A549 (cell line): ENCODE measurements around the gene ARHGEF4. TPM values are rescaled to one million over a fixed set of nuclear protein-coding genes. Genes with fewer than 3 reads are reported as not detected.

Experiments used
- ATAC-seq, 2 experiments: fragments of 200-7000 bp in 1 of 2; fragments of >200 bp in 1 of 2; cut with Nextera tagmentation in 1 of 2; cut with Tn5 transposase in 1 of 2; 3 replicates each; pipeline versions ENCODE4 v1.8.0 to v1.9.1; 2018 to 2020; ENCODE audit warnings: mild to moderate bottlenecking in 1 of 2, moderate library complexity in 1 of 2
- CTCF ChIA-PET: fragments of 300-600 bp; sonication (Branson Sonifier 250); formaldehyde crosslinking; extraction: SDS; loops from one replicate; lab custom pipeline; 2021; ENCODE audit warnings: antibody characterized with exemption, inconsistent platforms; lab: Yijun Ruan, JAX
- POLR2A ChIA-PET: fragments of 350-600 bp; formaldehyde crosslinking; extraction: SDS; loops from one replicate; lab custom pipeline; 2021; ENCODE audit warnings: antibody characterized with exemption, inconsistent platforms; lab: Yijun Ruan, JAX
- DNase-seq, 2 experiments: peaks; one replicate each; pipeline versions ENCODE4 v3.0.0 to v3.0.0-alpha.2; 2011 to 2016; ENCODE audit warnings: low read depth in 1 of 2, low spot score in 1 of 2
- FAIRE-seq: peaks from 2 replicates; lab custom pipeline; 2011; peaks lifted over from hg19 to GRCh38; lab: Jason Lieb, UNC
- H3K27ac ChIP-seq, 2 experiments: fragments of >200 bp; sonication (Bioruptor Twin); formaldehyde crosslinking; 3 replicates each; pipeline ENCODE4 v1.5.1; 2016 to 2017
- H3K4me1 ChIP-seq: fragments of >200 bp; sonication (Bioruptor Twin); formaldehyde crosslinking; 3 replicates; pipeline ENCODE4 v1.6.1; 2016
- H3K4me2 ChIP-seq: fragments of >200 bp; sonication (Bioruptor Twin); formaldehyde crosslinking; 3 replicates; pipeline ENCODE4 v1.6.1; 2016
- H3K4me3 ChIP-seq: fragments of >200 bp; sonication (Bioruptor Twin); formaldehyde crosslinking; 3 replicates; pipeline ENCODE4 v1.5.1; 2016
- H3K9me3 ChIP-seq: fragments of >200 bp; sonication (Bioruptor Twin); formaldehyde crosslinking; 3 replicates; pipeline ENCODE4 v1.6.1; 2016
- CBX8 ChIP-seq: fragments of 200-600 bp; sonication (generic); IDR thresholded peaks from 2 replicates; pipeline ENCODE4 v1.6.1; 2016
- CEBPB ChIP-seq, 2 experiments: fragments of >200 bp in 1 of 2; sonication (Bioruptor Twin) in 1 of 2; formaldehyde crosslinking in 1 of 2; IDR thresholded peaks; 2 replicates each; pipeline ENCODE4 v1.6.1; 2012 to 2016
- EHMT2 ChIP-seq: fragments of 200-600 bp; sonication (generic); IDR thresholded peaks from 2 replicates; pipeline ENCODE4 v1.6.1; 2016; ENCODE audit warnings: antibody characterized with exemption, low read depth, mild to moderate bottlenecking, moderate library complexity
- EP300 ChIP-seq, 2 experiments: fragments of >200 bp; sonication (Bioruptor Twin); formaldehyde crosslinking; IDR thresholded peaks; 2 replicates in 1 of 2; 3 replicates in 1 of 2; pipeline ENCODE4 v1.6.1; 2016 to 2017
- FOSL2 ChIP-seq, 2 experiments: fragments of 450-650 bp in 1 of 2; fragments of >200 bp in 1 of 2; sonication (Bioruptor Twin) in 1 of 2; formaldehyde crosslinking; IDR thresholded peaks; 2 replicates each; pipeline versions ENCODE4 v1.5.0 to v1.6.1; 2016 to 2020; ENCODE audit warnings: mild to moderate bottlenecking in 1 of 2, moderate library complexity in 1 of 2
- HEYL ChIP-seq: fragments of 250-450 bp; sonication (Bioruptor Pico); IDR thresholded peaks from 2 replicates; pipeline ENCODE4 v1.8.0; 2021; ENCODE audit warnings: mild to moderate bottlenecking, moderate library complexity
- JUN ChIP-seq, 2 experiments: fragments of >200 bp; sonication (Bioruptor Twin); formaldehyde crosslinking; IDR thresholded peaks; 2 replicates in 1 of 2; 3 replicates in 1 of 2; pipeline ENCODE4 v1.6.1; 2016 to 2017
- KDM5A ChIP-seq: fragments of 200-600 bp; sonication (generic); IDR thresholded peaks from 2 replicates; pipeline ENCODE4 v1.6.1; 2016; ENCODE audit warnings: antibody characterized with exemption, mild to moderate bottlenecking
- MAFK ChIP-seq: fragments of 450-650 bp; IDR thresholded peaks from 2 replicates; pipeline ENCODE4 v1.6.1; 2014; ENCODE audit not compliant: partially characterized antibody
- NFE2L2 ChIP-seq: fragments of 150-350 bp; conservative IDR thresholded peaks from 2 replicates; pipeline ENCODE4 v1.6.1; 2014; ENCODE audit warnings: low read length
- NPAS2 ChIP-seq: fragments of 250-450 bp; sonication (Bioruptor Pico); IDR thresholded peaks from 2 replicates; pipeline ENCODE4 v1.8.0; 2022; ENCODE audit warnings: mild to moderate bottlenecking, moderate library complexity, borderline replicate concordance
- PHF8 ChIP-seq: fragments of 200-600 bp; sonication (generic); IDR thresholded peaks from 2 replicates; pipeline ENCODE4 v1.6.1; 2016; ENCODE audit warnings: low read depth, mild to moderate bottlenecking, antibody characterized with exemption, moderate library complexity, borderline replicate concordance
- POLR2AphosphoS2 ChIP-seq: conservative IDR thresholded peaks from 2 replicates; pipeline ENCODE4 v1.6.1; 2012; ENCODE audit warnings: low read length, improper control_type of control experiment, inconsistent platforms
- RARB ChIP-seq: fragments of 250-450 bp; sonication (Bioruptor Pico); IDR thresholded peaks from 2 replicates; pipeline ENCODE4 v1.8.0; 2021; ENCODE audit warnings: mild to moderate bottlenecking, moderate library complexity
- RFX5 ChIP-seq: fragments of 450-650 bp; IDR thresholded peaks from 2 replicates; pipeline ENCODE4 v1.7.1; 2014; ENCODE audit warnings: antibody characterized with exemption, mild to moderate bottlenecking, moderate library complexity
- SMC3 ChIP-seq: fragments of >200 bp; sonication (Bioruptor Twin); formaldehyde crosslinking; IDR thresholded peaks from 3 replicates; pipeline ENCODE4 v1.6.1; 2018; ENCODE audit warnings: inconsistent platforms
- WGBS: methylation state at CpG from one replicate; pipeline ENCODE4 v1.1.6; 2017; ENCODE audit errors: missing lambda C conversion rate; 5-methylcytosine and 5-hydroxymethylcytosine counted together
- polyA plus RNA-seq, 4 experiments: library from polyadenylated mRNA; depleted of rRNA in 3 of 4; stranded (reverse); fragments of >200 nt; fragmentation: RNase III in 1 of 4; extraction: RNeasy Plus Mini Kit Qiagen cat#74134 plus additional on column Dnase treatment in 1 of 4; gene quantifications; 2 replicates in 3 of 4; 3 replicates in 1 of 4; pipeline ENCODE4 v1.2.3, GENCODE V29; 2011 to 2017
- TF ChIP-seq, protein P1 (sequence below): fragments of 450-650 bp; IDR thresholded peaks from 2 replicates; pipeline ENCODE4 v1.6.1; 2014; ENCODE audit warnings: antibody characterized with exemption
- TF ChIP-seq, protein P2 (sequence below): fragments of 250-450 bp; sonication (Bioruptor Pico); IDR thresholded peaks from 2 replicates; pipeline ENCODE4 v1.5.0; 2020; ENCODE audit warnings: low read depth, mild to moderate bottlenecking, moderate library complexity
- TF ChIP-seq, protein P3 (sequence below): fragments of >200 bp; sonication (Bioruptor Twin); formaldehyde crosslinking; IDR thresholded peaks from 2 replicates; pipeline ENCODE4 v1.6.1; 2016
- TF ChIP-seq, protein P4 (sequence below): IDR thresholded peaks from 2 replicates; pipeline ENCODE4 v1.6.1; 2012; ENCODE audit warnings: low read depth, borderline replicate concordance
- TF ChIP-seq, protein P5 (sequence below): IDR thresholded peaks from 2 replicates; pipeline ENCODE4 v1.6.1; 2012
- TF ChIP-seq, protein P6 (sequence below): fragments of >200 bp; sonication (Bioruptor Twin); formaldehyde crosslinking; IDR thresholded peaks from 3 replicates; pipeline ENCODE4 v1.6.1; 2016
- TF ChIP-seq, protein P7 (sequence below): fragments of 200-600 bp; sonication (generic); IDR thresholded peaks from 2 replicates; pipeline ENCODE4 v1.6.1; 2016; ENCODE audit warnings: antibody characterized with exemption, mild to moderate bottlenecking, moderate library complexity

ARHGEF4 gene
- polyA plus RNA-seq, 2 of the 4 experiments (the other 2 are of a cell fraction) = 1.00 to 2.1 TPM

DNA sequence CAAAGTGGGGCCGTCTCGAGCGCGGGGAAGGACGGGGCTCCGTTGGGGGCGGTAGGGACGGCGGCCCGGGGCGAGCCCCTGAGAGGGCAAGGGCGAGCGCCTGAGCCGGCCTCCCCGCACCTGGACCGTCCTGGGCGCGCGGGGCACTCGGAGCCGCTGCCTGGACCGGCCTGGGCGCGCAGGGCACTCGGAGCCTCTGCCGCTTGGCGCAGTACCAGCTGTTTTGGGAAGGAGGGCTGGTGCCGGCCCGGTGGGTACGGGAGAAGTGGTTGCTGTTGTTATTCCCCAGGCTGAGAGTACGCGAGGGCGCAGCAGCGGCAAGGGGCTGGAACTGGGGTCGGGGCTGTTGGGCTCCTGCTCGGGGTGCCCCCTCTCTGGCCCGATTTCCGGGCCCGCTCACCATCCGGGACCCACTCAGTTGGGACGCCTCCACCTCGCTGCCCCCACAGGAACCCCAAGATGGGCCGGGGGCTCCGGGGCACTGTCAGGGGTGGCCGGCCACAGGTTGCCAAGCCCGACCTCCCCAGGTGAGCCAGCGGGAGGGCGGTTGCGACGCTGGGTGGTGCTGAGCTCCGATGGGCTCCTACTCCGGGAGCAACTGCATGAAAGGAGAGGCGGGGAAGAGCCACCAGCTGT, 579 bp downstream of the ARHGEF4 start:
- ChIA-PET POLR2A (interaction anchor here (1.5 kb wide), 1 partner anchor 13 kb away, joined by 3 read pairs; no protein-coding TSS in a partner anchor), CTCF (interaction anchor here (0.8 to 1.4 kb wide), 4 partner anchors 10 to 83 kb away, joined by 3 to 9 read pairs (median 3); no protein-coding TSS in a partner anchor)
- ATAC-seq = peak; percentile 28 to 61

DNA sequence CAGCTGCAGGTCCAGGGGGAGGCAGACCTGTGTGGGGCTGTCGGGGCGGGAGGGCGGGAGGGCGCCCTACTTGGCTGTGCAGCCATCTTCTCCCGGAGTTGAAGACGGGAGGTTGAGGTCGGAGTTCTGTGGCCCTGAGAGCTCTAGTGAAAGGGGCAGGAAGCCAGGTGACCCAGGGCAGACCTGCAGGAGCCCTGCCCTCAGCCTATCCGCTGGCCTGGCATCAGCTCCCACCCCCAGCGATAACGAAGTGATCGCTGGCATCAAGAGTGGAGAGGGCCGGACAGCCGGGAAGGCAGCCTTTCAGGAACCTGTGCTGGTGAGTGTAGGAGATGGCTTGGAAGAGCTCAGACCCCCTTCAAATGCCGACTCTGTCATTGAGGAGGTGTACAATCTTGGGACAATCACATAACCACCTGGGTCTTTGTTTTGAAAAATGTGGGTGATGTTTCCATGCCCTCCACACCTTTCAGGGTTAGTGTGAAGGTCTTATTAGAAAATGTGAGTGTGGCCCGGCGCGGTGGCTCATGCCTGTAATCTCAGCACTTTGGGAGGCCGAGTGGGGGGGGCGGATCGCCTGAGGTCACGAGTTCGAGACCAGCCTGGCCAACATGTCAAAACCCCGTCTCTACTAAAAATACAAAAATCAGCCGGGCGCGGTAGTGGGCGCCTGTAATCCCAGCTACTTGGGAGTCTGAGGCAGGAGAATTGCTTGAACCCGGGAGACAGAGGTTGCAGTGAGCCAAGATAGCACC, 1.3 kb downstream of the ARHGEF4 start:
- CTCF ChIA-PET = interaction anchor here (0.8 to 1.4 kb wide), 3 partner anchors 11 to 83 kb away, joined by 3 to 9 read pairs (median 3); no protein-coding TSS in a partner anchor
- no peak for ATAC-seq
- peak overlapping the region; percentile 61; the same call in 1 of the 3 replicates for H3K4me3 ChIP-seq
- WGBS = 89% methylated on average over 22 of the region's 28 CpGs
- DNase-seq = no peak
- no peak overlapping the region for H3K27ac ChIP-seq
- POLR2A ChIA-PET = interaction anchor here (1.5 kb wide), 1 partner anchor 14 kb away, joined by 3 read pairs; no protein-coding TSS in a partner anchor
- H3K4me1 ChIP-seq = peaks cover 7% of the 10 kb centered on the region; the same call in 1 of the 3 replicates
- TF ChIP-seq KDM5A = no peak
- TF ChIP-seq EP300 (IDR thresholded peaks at IDR 0.05) = no peak
- TF ChIP-seq, protein P1, sequence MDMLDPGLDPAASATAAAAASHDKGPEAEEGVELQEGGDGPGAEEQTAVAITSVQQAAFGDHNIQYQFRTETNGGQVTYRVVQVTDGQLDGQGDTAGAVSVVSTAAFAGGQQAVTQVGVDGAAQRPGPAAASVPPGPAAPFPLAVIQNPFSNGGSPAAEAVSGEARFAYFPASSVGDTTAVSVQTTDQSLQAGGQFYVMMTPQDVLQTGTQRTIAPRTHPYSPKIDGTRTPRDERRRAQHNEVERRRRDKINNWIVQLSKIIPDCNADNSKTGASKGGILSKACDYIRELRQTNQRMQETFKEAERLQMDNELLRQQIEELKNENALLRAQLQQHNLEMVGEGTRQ = no peak
- TF ChIP-seq, protein P2, sequence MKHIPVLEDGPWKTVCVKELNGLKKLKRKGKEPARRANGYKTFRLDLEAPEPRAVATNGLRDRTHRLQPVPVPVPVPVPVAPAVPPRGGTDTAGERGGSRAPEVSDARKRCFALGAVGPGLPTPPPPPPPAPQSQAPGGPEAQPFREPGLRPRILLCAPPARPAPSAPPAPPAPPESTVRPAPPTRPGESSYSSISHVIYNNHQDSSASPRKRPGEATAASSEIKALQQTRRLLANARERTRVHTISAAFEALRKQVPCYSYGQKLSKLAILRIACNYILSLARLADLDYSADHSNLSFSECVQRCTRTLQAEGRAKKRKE (CRISPR knock-in tag) = no peak
- no peak for TF ChIP-seq POLR2AphosphoS2
- no peak for TF ChIP-seq SMC3
- TF ChIP-seq, protein P3, sequence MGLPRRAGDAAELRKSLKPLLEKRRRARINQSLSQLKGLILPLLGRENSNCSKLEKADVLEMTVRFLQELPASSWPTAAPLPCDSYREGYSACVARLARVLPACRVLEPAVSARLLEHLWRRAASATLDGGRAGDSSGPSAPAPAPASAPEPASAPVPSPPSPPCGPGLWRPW = no peak
- TF ChIP-seq, protein P4, sequence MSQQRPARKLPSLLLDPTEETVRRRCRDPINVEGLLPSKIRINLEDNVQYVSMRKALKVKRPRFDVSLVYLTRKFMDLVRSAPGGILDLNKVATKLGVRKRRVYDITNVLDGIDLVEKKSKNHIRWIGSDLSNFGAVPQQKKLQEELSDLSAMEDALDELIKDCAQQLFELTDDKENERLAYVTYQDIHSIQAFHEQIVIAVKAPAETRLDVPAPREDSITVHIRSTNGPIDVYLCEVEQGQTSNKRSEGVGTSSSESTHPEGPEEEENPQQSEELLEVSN = no peak
- no peak for TF ChIP-seq JUN (IDR thresholded peaks at IDR 0.05)
- TF ChIP-seq CBX8 = no peak
- TF ChIP-seq HEYL (CRISPR knock-in tag) = no peak
- no peak for TF ChIP-seq NPAS2
- TF ChIP-seq, protein P5, sequence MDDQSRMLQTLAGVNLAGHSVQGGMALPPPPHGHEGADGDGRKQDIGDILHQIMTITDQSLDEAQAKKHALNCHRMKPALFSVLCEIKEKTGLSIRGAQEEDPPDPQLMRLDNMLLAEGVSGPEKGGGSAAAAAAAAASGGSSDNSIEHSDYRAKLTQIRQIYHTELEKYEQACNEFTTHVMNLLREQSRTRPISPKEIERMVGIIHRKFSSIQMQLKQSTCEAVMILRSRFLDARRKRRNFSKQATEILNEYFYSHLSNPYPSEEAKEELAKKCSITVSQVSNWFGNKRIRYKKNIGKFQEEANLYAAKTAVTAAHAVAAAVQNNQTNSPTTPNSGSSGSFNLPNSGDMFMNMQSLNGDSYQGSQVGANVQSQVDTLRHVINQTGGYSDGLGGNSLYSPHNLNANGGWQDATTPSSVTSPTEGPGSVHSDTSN = no peak
- TF ChIP-seq NFE2L2 = no peak
- no peak for TF ChIP-seq EHMT2
- H3K4me2 ChIP-seq = peak overlapping the region; percentile 90; the same call in 2 of the 3 replicates
- H3K9me3 ChIP-seq = no peaks in the 10 kb centered on the region
- no peak for FAIRE-seq

More for the DNA sequence above, 579 bp downstream of the ARHGEF4 start:
- no peaks in the 10 kb centered on the region for H3K9me3 ChIP-seq
- DNase-seq = no peak
- no peak for FAIRE-seq
- H3K27ac ChIP-seq = peak overlapping the region; percentile 67 to 85; a peak in 5 of 6 replicates
- peak overlapping the region; percentile 90 for H3K4me2 ChIP-seq
- 58% methylated on average over 12 of the region's 53 CpGs for WGBS
- peak overlapping the region; percentile 61 for H3K4me3 ChIP-seq
- no peak for TF ChIP-seq NFE2L2
- TF ChIP-seq, protein P2 (CRISPR knock-in tag) = no peak
- no peak for TF ChIP-seq RARB (CRISPR knock-in tag)
- TF ChIP-seq, protein P6, sequence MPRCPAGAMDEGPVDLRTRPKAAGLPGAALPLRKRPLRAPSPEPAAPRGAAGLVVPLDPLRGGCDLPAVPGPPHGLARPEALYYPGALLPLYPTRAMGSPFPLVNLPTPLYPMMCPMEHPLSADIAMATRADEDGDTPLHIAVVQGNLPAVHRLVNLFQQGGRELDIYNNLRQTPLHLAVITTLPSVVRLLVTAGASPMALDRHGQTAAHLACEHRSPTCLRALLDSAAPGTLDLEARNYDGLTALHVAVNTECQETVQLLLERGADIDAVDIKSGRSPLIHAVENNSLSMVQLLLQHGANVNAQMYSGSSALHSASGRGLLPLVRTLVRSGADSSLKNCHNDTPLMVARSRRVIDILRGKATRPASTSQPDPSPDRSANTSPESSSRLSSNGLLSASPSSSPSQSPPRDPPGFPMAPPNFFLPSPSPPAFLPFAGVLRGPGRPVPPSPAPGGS = no peak
- TF ChIP-seq PHF8 = no peak
- TF ChIP-seq RFX5 = no peak
- TF ChIP-seq FOSL2 (IDR thresholded peaks at IDR 0.05) = no peak
- no peak for TF ChIP-seq FOSL2 (CRISPR knock-in tag; IDR thresholded peaks at IDR 0.05)
- no peak for TF ChIP-seq MAFK
- no peak for TF ChIP-seq CEBPB (IDR thresholded peaks at IDR 0.05)
- TF ChIP-seq, protein P7, sequence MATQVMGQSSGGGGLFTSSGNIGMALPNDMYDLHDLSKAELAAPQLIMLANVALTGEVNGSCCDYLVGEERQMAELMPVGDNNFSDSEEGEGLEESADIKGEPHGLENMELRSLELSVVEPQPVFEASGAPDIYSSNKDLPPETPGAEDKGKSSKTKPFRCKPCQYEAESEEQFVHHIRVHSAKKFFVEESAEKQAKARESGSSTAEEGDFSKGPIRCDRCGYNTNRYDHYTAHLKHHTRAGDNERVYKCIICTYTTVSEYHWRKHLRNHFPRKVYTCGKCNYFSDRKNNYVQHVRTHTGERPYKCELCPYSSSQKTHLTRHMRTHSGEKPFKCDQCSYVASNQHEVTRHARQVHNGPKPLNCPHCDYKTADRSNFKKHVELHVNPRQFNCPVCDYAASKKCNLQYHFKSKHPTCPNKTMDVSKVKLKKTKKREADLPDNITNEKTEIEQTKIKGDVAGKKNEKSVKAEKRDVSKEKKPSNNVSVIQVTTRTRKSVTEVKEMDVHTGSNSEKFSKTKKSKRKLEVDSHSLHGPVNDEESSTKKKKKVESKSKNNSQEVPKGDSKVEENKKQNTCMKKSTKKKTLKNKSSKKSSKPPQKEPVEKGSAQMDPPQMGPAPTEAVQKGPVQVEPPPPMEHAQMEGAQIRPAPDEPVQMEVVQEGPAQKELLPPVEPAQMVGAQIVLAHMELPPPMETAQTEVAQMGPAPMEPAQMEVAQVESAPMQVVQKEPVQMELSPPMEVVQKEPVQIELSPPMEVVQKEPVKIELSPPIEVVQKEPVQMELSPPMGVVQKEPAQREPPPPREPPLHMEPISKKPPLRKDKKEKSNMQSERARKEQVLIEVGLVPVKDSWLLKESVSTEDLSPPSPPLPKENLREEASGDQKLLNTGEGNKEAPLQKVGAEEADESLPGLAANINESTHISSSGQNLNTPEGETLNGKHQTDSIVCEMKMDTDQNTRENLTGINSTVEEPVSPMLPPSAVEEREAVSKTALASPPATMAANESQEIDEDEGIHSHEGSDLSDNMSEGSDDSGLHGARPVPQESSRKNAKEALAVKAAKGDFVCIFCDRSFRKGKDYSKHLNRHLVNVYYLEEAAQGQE = no peak
- H3K4me1 ChIP-seq = peaks cover 7% of the 10 kb centered on the region; the same call in 1 of the 3 replicates
